DMS114 treated with DMSO at 0.1 percent for 48 hours (cell line): ENCODE data around the gene CASZ1.

ENCODE experiments used
- DNase-seq: peaks from one replicate; lab custom pipeline; 2025; ENCODE audit not compliant: unreplicated experiment; lab: John Stamatoyannopoulos, UW

Gene CASZ1

GRCh38 chr1:10674700-10675609, 121.5 kb downstream of the CASZ1 start:
- no peak for DNase-seq

DNA sequence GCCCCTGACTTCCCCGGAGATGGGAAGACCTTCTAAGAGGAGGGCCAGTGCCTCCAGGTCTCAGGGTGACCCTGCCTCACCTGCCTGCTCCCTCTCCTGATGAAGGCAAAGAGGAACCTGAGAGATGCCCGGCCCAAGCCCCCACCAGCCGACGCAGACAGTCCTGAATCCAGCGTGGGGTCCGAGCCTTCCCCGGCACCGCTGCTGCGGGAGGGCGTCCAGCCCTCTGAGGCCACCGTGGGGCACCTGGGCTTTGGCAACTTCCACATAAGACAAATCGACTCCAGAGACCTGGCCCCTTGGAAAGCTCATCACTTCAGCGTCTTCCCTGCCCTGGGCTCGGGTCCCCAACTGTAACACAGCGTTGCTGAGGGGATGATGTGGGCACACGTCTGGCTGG, 122.2 kb downstream of the CASZ1 start:
- DNase-seq = no peak

DNA sequence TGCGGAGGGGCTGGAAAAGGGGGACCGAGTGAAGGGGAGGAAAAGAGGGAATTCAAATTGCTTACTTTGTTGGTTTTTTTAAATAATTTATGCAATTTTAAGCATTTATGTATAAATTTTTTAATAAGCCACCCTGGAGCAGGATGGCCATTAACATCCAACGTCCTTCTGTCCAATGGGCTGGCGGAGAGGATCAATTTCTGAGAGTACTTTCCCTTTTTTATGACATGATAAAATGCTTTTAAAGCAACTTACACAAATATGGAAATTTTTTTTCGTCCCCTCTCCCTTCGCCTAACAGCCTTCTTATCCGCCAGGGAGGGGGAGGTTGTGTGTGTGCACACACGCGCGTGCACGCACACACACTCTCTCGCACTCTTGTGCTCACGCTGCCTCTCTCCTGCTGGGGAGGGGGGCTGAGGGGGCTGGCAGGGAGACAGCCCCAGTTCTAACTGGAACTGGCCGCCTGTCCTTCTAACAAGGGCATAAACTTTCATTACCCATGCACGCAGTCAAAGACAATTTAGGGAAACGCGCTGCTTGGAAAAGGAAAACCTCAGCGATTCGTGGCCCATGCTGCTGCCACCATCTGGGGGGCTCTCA, 123.2 kb downstream of the CASZ1 start:
- no peak for DNase-seq

DNA sequence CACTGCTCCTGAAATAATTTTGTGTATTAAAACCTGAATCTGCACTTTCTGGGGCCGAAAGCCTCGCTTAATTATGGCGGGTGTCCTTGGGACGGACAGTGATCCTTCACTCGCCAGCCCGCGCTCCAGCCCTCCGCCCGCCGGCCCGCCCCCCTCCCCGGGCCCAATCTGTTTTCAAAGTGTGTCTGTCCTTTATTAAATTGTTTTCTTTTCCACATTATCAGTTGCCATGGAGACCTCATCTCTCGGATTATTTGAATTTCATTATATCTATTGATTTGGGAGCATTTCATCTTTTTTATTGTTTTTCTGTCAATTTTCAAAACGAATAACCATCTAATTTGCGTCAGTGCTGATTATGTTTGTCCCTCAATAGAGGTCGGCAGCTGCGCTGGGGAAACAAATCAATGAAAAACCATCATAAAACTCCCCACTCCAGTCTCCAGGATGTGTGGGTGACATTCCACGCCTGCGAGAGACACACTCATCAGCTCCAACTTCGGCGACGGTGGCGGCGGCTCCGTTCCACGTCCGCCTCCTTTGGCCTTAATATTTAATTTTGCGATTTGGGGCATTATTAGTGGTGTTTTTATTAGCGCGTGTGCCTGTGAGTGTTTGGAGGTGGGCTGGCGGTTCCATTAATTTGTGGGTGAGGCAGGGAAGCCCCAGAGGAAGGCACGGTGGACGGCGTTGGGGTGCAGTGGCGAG, 123.9 kb downstream of the CASZ1 start:
- no peak for DNase-seq

DNA sequence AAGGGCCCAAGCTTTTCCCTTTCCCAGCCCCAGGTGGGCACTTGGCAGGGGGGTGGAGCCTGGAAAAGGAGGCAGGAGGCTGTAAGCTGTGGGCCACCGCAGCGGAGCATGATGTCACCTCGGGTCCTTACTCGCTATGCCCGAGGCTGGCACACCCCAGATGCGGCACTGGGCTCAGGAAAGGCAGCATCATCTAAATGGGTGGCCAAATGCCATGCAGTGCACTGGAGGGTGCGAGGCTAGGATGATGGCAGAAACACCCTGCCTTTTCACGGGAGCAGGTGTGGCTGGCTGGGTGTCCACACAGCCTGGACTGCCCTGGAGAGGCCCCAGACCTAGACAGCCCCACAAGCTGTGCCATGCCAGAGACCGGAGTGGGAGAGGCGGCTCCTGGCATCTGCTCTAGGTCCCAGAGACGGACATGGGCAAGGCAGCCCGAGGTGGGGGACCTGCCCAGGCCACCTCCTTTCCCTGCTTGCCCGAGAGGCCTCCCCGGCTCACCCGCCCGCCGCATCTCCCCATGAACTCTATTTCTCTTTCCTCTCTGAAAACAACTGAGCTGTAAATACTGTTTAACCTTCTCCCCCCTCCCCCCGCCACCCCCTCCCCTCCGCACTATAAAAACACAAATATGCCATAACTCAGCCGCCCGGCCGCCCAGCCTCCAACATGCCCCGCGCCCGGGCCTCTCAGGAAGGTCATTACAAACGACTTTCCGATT, 124.7 kb downstream of the CASZ1 start:
- no peak for DNase-seq

GRCh38 chr1:10671090-10671489, 125.4 kb downstream of the CASZ1 start:
- no peak for DNase-seq

GRCh38 chr1:10670190-10670589, 126.3 kb downstream of the CASZ1 start:
- DNase-seq = no peak

GRCh38 chr1:10669570-10669969, 126.9 kb downstream of the CASZ1 start:
- DNase-seq = no peak

GRCh38 chr1:10667861-10668761, 128.3 kb downstream of the CASZ1 start:
- no peak for DNase-seq

DNA sequence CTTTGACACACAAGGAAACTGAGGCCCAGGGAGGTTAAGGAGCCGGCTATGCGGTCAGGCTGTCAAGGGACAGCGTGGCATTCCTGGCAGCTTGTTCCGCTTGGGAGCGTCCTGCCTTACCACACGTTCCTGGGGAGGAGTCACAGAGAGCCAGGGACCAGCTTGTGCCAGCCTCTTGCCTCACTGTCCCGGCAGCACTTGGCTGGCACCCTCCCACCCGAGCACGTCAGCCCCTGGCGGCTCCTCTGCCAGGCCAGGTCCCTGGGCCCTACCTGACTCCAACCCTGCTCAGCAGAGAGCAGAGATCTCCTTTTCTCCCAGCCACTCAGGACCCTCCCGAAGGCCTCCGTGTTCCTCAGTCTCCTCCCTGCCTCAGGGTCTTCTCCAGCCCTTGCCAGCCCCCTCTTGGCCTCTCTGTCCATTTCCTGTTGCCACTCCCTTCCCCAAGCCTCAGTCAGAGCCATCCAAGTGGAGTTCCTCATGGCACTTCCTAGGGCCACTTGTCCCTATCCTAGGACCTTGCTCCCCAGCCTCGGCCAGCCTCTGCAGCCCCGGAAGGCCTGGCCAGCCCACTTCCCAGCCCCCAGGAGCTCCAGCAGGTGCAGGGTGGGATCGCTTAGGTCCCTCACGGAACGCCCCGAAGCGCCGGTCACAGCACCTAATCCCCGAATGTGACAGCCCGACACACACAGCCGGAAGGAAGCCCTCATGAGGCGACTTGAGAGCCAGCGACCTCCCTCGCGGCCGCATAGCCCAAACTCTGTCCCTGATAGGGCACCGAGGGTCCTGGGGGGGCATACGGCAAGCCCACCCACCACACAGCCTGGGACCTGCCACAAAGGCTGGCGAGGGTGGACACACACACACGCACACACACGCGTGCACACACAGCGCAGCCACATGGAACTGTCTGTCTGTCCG, 130.3 kb downstream of the CASZ1 start:
- DNase-seq = no peak

- no peak for DNase-seq
These were observed 131.2 kb downstream of the CASZ1 start for GRCh38 chr1:10665226-10665625.

DNA sequence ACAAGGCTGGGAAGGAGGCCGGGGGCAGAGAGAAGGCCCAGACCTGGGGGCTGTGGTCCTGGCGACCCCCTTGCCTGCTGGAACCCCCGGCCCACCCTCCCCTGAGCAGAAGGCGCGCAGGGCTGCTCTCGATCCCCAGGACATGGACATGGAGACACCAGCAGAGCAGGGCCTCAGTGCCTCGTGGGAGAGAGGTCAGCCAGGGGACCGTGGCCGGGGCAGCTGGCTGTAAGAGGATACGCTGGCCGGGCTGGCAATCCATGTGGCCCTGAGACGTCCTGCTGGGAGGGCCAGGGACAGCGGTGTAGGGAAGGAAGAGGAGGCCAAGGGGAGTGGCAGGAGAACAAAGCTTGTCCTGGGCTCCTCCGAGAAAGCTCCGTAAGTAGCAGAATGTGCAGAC, 132.2 kb downstream of the CASZ1 start:
- DNase-seq = no peak

- DNase-seq = no peak
These were observed 132.8 kb downstream of the CASZ1 start for GRCh38 chr1:10663678-10664035.

DNA sequence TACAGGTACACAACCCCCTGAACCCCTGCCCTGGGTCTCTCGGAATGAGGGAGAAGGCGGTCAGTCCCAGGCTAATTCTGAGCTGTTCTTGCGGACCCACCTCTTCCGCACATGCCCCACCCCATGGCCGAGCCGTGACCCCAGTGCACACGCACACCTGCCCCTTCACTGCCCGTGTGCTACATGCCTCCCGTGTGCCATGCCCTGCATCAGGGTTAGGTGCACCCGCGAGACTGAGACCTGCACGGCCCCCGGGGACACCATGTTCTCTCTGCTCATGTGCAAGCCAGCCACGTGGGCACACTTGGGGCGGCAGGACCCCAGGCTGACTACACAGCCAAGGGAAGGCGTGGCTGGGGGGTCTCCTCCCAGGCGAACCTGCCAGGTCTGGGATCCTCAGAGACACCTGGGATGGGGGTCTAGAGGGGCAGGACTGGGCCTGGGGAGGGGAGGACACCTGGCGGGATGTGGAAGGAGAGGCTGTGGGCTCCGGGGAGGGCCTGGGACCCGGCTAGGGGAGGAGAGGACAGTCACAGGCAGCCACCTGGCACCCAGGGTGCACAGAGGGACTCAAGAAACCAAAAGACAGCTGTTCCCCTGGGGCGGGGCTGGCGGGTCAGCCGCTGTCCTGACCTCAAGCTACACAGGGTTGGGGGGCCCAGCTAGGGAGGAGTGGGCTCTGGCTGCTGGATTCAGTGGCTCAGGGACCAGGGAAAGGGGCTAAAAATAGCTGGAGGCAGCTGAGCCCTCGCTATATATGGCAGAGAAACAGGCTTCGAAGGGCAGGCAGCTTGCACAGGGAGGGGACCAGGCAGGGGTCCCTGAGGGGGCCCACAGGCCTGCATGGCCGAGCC, 133.4 kb downstream of the CASZ1 start:
- no peak for DNase-seq

GRCh38 chr1:10662090-10662688, 134.3 kb downstream of the CASZ1 start:
- DNase-seq = no peak

- no peak for DNase-seq
These were observed 135.0 kb downstream of the CASZ1 start for GRCh38 chr1:10661453-10661852.

DNA sequence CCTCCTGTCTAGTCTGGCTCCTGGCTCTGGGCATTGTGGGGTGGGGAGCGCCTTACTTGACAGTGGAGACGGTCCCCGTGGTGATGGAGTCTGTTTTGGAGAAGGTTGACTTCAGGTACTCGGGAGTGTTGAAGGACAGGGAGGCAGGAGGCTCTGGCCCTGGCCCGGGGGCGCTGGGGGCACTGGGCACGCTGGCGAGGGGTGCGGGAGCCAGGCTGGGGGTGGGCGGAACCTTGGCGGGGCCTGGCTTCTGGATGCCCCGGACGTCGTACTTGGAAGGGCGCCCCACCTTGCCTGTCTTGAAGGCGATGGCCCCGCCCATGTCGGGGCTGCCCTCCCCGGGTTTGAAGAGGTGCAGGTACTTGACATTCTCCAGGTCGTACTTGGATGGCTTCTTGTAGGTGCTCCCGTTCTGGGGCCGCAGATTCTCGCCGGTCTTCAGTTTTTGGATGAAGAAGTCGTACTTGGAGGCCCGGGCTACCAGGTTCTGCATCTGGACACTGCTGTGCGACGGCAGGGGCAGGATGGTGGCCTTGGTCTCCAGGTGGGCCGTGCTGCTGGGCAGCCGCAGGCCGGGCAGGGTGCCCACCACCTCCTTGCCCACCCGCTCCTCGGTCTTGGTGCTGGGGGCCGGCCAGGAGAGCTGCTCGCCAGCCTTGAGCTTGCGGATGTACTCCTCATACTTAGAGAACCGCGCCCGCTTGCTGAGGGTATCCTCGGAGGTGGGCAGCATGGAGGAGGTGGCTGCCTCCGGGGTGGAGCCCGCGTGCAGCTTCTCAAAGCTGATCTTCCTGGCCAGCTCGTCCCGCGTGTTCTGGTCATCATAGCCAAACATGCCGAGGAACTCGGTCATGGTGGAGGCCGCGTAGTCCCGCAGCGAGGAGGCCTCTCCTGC, 136.6 kb downstream of the CASZ1 start:
- no peak for DNase-seq
